ENCODE results near the gene ITGB1.

GRCh38 chr10:32937911-32938424 is 20.1 kb downstream of the ITGB1 start:
- TF ChIP-seq CTCF (conservative IDR thresholded peaks at IDR 0.05) (no peak), EZH2 (IDR thresholded peaks at IDR 0.05; ENCODE audit: low read depth) (no peak)
